Activated T-cell treated with anti-CD3 and anti-CD28 coated beads, Interleukin-2, amount 50 U/mL, for 24 hours (primary cell): ENCODE results near the gene GRID1.
"Not testable (repeated sequence)": the region's sequence is repeated elsewhere in the genome, so short reads cannot be mapped to it uniquely, and the experiment has no call there.

ENCODE experiments used
- DNase-seq: peaks from one replicate; pipeline ENCODE4 v3.0.0-alpha.2; 2020
- H3K27ac Mint-ChIP-seq: 2 replicates; pipeline ENCODE4 v1.8.0; 2020; ENCODE audit warnings: mild to moderate bottlenecking, mixed read lengths
- H3K27me3 Mint-ChIP-seq: 2 replicates; pipeline ENCODE4 v1.8.0; 2020; ENCODE audit warnings: mixed read lengths
- H3K36me3 Mint-ChIP-seq: 2 replicates; pipeline ENCODE4 v1.8.0; 2020; ENCODE audit warnings: low read depth, mixed read lengths
- H3K4me1 Mint-ChIP-seq: 2 replicates; pipeline ENCODE4 v1.8.0; 2020; ENCODE audit warnings: low read depth, mixed read lengths
- H3K4me3 Mint-ChIP-seq: 2 replicates; pipeline ENCODE4 v1.8.0; 2020; ENCODE audit warnings: mild to moderate bottlenecking, moderate library complexity, mixed read lengths
- H3K9me3 Mint-ChIP-seq: 2 replicates; pipeline ENCODE4 v1.8.0; 2020; ENCODE audit warnings: mixed read lengths

The GRID1 gene

DNA sequence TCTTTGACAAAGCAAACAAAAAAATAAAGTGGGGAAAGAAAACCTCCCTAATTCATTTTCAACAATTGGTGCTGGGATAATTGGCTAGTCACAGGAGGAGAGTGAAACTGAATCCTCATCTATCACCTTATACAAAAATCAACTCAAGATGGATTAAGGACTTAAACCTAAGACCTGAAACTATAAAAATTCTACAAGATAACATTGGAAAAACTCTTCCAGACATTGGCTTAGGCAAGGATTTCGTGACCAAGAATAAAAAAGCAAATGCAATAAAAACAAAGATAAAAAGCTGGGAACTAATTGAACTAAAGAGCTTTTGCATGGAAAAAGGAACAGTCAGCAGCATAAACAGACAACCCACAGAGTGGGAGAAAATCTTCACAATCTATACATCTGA is 271.5 kb downstream of the GRID1 start:
- H3K27ac Mint-ChIP-seq, H3K4me1 Mint-ChIP-seq, DNase-seq, H3K4me3 Mint-ChIP-seq, H3K36me3 Mint-ChIP-seq, H3K9me3 Mint-ChIP-seq: not testable (repeated sequence)
- peaks cover 10% of the 10 kb centered on the region for H3K27me3 Mint-ChIP-seq

DNA sequence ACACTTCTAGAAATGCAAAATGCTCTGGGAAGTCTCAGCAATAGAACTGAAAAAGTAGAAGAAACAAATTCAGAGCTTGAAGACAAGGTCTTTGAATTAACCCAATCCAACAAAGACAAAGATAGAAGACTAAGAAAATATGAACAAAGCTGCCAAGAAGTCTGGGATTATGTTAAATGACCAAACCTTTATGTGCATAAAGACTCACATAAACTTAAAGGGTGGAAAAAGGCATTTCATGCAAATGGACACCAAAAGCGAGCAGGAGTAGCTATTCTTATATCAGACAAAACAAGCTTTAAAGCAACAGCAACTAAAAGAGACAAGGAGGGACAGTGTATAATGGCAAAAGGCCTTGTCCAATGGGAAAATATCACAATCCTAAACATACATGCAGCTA is 274.3 kb downstream of the GRID1 start:
- not testable (repeated sequence) for H3K9me3 Mint-ChIP-seq, H3K4me3 Mint-ChIP-seq, H3K27ac Mint-ChIP-seq, H3K4me1 Mint-ChIP-seq, DNase-seq, H3K36me3 Mint-ChIP-seq
- H3K27me3 Mint-ChIP-seq: peaks cover 30% of the 10 kb centered on the region

DNA sequence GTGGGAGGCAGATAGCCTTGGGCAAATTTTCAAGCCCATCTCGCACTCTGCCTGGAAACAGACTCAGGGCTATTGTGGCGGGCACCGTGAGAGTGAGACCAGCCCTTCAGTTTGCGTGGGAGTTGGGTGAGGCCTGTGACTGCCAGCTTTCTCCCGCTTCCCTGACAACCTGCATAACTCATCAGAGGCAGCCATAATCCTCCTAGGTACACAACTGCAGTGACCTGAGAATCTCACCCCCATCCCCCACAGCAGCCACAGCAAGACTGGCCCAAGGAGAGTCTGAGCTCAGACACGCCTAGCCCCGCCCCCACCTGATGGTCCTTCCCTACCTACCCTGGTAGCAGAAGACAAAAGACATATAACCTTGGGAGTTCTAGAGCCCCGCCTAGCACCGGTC is 275.4 kb downstream of the GRID1 start:
- H3K36me3 Mint-ChIP-seq: no peaks in the 10 kb centered on the region
- H3K27ac Mint-ChIP-seq: no peak overlapping the region
- no peak overlapping the region for H3K4me3 Mint-ChIP-seq
- peaks cover 37% of the 10 kb centered on the region for H3K27me3 Mint-ChIP-seq
- DNase-seq: no peak
- no peaks in the 10 kb centered on the region for H3K4me1 Mint-ChIP-seq
- no peaks in the 10 kb centered on the region for H3K9me3 Mint-ChIP-seq

DNA sequence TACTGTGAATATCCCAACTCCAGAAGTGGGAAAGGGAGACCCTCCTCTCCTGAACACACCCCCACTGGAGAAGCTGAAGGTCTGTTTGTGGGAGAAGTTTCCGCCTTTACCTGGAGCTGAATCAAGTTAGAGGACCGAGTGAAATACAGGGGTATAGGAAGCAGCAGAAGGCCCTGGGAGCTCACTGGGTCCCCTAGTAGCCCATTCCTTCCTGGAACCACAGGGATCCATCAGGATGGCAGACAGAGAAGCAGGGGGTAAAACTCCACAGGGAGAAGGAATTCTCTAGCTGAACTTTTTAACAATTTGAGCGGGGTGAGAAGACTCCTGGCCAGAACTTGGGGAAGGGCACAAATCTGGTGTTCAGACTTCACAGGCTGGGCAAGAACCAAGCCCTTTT is 275.8 kb downstream of the GRID1 start:
- Mint-ChIP-seq H3K4me3 (no peak overlapping the region), H3K36me3 (no peaks in the 10 kb centered on the region), H3K27ac (no peak overlapping the region), H3K9me3 (no peaks in the 10 kb centered on the region), H3K27me3 (peaks cover 40% of the 10 kb centered on the region), H3K4me1 (no peaks in the 10 kb centered on the region)
- DNase-seq: no peak

DNA sequence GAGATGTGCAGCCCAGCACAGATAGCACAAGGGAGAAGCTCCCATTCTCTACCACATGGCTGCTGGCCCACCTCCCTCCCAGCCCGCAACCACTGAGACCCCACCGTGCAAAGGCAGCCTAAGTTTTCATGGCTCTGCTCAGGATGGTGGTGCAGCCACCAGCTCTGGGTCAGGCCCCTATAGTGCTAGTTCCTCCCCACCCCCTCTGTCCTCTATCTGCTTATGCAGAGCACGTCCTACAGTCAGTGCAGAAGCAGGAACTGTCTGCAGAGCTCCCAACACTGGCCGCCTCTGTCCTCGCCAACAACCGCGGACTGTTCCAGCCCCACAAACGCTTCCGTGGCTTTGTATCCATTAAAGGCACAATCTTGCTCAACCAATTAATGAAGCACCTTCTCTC is 278.9 kb downstream of the GRID1 start:
- H3K4me3 Mint-ChIP-seq: no peak overlapping the region
- peaks cover 50% of the 10 kb centered on the region for H3K27me3 Mint-ChIP-seq
- no peak for DNase-seq
- H3K27ac Mint-ChIP-seq: no peak overlapping the region
- no peaks in the 10 kb centered on the region for H3K9me3 Mint-ChIP-seq
- no peaks in the 10 kb centered on the region for H3K36me3 Mint-ChIP-seq
- H3K4me1 Mint-ChIP-seq: no peaks in the 10 kb centered on the region

DNA sequence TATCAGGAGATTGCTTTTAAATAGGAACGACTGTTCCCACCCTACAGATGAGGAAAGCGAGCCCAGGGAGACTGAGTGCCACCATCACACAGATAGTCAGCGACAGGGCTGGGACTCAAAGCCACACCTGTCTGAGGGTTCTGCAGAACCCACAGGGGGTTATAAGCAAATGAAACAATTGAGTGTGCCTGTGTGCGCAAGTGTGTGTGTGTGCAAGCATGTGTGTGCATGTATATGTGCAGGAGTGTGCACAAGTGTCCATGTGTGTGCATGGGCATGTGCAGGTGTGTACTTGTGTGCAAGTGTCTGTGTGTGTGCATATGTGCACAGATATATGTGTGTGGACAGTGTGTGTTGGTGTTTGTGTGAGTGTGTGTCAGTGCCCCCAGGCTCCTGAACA is 280.2 kb downstream of the GRID1 start:
- Mint-ChIP-seq H3K27me3 (peaks cover 49% of the 10 kb centered on the region), H3K27ac (no peak overlapping the region), H3K4me3 (no peak overlapping the region), H3K4me1 (no peaks in the 10 kb centered on the region), H3K9me3 (no peaks in the 10 kb centered on the region), H3K36me3 (no peaks in the 10 kb centered on the region)
- no peak for DNase-seq

DNA sequence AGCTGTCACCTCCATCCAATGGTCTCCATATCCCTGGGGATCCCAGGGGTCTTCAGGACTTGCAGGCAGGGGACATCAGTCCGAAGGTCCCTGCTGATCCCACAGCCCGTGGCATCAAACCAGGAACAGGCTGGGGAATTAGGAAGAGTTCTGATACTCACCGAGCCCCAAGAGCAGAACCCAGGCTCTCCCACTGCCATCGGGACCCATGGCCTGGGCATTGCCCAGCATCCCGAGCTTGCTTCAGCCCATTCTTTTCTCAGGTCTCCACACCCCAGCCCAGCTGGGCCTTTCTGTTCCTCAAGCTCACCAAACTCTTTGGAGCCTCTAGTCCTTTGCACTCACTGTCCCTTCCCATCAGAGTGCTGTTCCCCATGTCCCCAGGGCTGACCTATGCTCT is 280.9 kb downstream of the GRID1 start:
- Mint-ChIP-seq H3K4me3 (no peak overlapping the region), H3K27ac (no peak overlapping the region), H3K9me3 (no peaks in the 10 kb centered on the region), H3K36me3 (no peaks in the 10 kb centered on the region), H3K27me3 (peaks cover 44% of the 10 kb centered on the region), H3K4me1 (no peaks in the 10 kb centered on the region)
- no peak for DNase-seq

DNA sequence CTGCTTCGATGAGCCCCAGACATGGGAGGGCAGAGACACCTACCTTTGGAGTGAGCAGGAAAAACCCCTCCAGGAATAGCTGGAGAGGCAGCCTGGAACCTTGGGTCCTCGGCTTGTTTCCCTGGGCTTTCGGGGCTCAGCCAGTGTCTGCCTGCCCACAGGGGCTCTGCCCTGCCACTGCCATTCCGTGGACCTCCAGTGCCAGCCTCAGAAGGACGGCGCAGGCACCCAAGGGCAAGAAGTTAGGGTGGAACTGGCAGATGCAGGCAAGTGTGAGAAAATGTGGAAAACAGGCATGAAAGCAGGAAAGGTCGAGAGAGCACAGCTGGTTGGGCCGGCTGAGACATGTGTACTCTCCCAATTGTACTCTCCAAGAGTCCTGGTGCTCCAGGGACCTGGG is 281.5 kb downstream of the GRID1 start:
- Mint-ChIP-seq H3K36me3 (no peaks in the 10 kb centered on the region), H3K4me1 (no peaks in the 10 kb centered on the region), H3K4me3 (no peak overlapping the region), H3K27me3 (peaks cover 40% of the 10 kb centered on the region), H3K27ac (no peak overlapping the region), H3K9me3 (no peaks in the 10 kb centered on the region)
- no peak for DNase-seq

DNA sequence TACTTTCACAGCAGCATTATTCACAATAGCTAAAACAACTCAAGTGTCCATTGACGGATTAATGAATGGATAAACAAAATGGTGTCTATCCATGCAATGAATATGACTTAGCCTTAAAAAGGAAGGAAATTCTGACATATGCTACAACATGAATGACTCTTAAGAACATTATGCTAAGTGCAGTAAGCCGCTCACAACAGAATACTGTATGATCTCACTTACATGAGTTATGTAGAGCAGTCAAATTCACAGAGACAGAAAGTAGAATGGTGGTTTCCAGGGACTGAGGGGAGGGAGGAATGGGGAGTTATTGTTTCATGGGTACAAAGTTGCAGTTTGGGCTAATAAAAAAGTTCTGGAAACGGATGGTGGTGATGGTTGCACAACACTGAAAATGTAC is 282.0 kb downstream of the GRID1 start:
- H3K9me3 Mint-ChIP-seq: no peaks in the 10 kb centered on the region
- H3K27ac Mint-ChIP-seq: no peak overlapping the region
- H3K36me3 Mint-ChIP-seq: no peaks in the 10 kb centered on the region
- H3K27me3 Mint-ChIP-seq: peaks cover 42% of the 10 kb centered on the region
- H3K4me3 Mint-ChIP-seq: no peak overlapping the region
- no peak for DNase-seq
- H3K4me1 Mint-ChIP-seq: no peaks in the 10 kb centered on the region

DNA sequence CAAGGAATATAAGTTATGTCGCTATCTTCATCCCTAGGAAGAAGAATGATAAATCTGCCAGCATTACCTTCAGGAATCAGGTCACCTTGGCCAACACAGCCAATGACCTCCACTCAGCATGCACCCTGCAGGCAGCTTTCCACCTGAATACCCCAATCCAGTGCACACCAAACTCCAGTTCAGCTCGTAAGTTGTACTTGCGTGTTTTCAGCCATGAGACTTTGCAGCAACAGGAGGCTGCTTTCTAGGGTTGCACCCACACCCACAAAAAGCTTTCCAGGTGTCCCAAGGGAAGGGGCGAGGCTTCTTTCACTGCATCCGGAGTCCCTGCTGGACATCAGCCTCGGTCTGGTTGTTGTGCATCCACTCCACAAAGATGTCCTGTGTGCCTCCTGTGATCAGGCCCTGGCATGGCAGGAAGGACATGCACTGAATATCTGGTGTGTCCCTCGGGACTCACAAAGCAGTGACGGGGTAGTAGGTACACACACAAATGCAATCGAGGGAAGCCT is 282.9 kb downstream of the GRID1 start:
- DNase-seq: no peak
- Mint-ChIP-seq H3K27me3 (peaks cover 36% of the 10 kb centered on the region), H3K4me1 (no peaks in the 10 kb centered on the region), H3K9me3 (no peaks in the 10 kb centered on the region), H3K36me3 (no peaks in the 10 kb centered on the region), H3K27ac (no peak overlapping the region), H3K4me3 (no peak overlapping the region)

DNA sequence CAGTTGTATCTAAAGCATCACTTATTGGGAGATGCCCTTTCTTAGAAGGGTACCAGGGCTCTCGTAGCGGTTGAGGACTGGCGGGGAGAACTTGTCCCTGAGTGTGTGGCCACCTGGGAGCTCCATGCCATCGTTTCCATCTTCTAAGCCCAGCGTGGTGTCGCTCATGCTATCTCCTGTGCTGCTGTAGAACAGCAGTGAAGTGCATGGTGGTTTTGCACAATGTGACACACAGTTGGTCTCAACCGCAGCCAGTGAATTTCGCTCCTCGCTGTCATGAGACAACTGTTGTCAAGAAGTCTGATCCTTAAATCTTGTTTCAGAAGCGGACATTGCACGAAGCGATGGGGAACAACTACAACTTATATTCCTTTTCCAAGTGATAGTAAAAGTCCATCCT is 283.4 kb downstream of the GRID1 start:
- no peaks in the 10 kb centered on the region for H3K9me3 Mint-ChIP-seq
- H3K4me1 Mint-ChIP-seq: no peaks in the 10 kb centered on the region
- no peak overlapping the region for H3K27ac Mint-ChIP-seq
- H3K4me3 Mint-ChIP-seq: no peak overlapping the region
- no peaks in the 10 kb centered on the region for H3K36me3 Mint-ChIP-seq
- H3K27me3 Mint-ChIP-seq: peaks cover 34% of the 10 kb centered on the region
- DNase-seq: no peak

DNA sequence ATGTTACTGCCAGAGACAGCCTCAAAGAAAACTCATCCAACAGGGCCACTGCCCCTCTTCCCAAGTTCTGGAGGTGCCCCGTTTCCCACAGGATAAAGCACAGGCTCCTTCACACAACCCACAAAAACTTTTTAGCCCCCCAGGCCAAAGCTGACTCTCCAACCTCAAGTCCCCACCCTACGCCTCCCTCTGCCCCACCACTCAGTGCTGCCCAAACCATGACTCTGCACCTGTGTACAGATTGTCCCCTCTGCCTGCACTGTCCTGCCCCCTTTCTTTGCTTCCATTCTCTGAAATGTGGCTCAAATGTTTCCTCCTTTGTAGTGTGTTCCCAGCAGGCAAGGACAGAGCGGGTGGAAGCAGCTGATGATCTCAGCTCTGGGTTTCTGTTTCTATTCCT is 284.0 kb downstream of the GRID1 start:
- no peaks in the 10 kb centered on the region for H3K9me3 Mint-ChIP-seq

DNA sequence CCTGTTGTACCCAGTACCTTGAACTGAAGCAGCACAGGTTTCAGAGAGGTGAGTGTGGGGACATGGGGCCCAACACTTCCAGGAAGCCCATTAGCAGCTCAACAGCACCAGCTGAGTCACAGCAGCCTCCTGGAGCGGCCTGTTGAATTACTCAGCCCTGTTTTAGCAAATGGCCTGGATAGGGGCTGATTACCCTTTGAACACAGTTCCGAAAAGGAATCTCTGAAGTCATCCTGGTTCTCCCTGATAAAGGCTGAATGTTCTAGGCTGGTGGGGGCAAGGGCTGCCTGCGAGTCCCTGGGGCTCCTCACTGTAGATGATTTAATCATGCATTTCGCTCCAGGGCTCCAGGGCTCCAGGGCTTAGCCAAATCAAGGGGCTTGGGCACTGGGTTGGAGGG is 287.5 kb downstream of the GRID1 start:
- Mint-ChIP-seq H3K27ac (no peak overlapping the region), H3K36me3 (no peaks in the 10 kb centered on the region), H3K9me3 (no peaks in the 10 kb centered on the region), H3K4me1 (no peaks in the 10 kb centered on the region), H3K27me3 (peaks cover 17% of the 10 kb centered on the region), H3K4me3 (no peak overlapping the region)
- no peak for DNase-seq

More for the DNA sequence above, 284.0 kb downstream of the GRID1 start:
- peaks cover 31% of the 10 kb centered on the region for H3K27me3 Mint-ChIP-seq
- H3K4me1 Mint-ChIP-seq: no peaks in the 10 kb centered on the region
- no peak overlapping the region for H3K4me3 Mint-ChIP-seq
- H3K27ac Mint-ChIP-seq: no peak overlapping the region
- H3K36me3 Mint-ChIP-seq: no peaks in the 10 kb centered on the region
- DNase-seq: no peak

DNA sequence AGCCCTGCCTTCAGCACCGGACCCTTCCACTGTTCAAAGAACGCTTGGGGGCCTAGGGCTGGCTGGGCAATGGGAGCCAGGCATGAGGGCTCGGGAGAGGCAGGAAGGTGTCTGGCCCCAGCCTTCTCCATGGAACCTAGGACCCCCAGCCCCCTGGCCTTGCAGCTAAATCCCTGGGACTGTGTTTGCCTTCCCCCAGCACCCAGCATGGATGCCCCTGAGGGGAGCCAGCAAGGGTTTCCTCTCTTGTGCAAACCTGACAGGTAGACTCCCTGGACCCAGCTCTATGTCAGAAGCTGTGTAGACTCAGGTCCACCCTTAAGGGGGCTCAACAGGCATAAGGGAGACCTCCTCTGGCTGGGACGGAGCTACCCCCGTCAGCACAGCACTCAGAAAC is 288.0 kb downstream of the GRID1 start:
- Mint-ChIP-seq H3K4me1 (no peaks in the 10 kb centered on the region), H3K9me3 (no peaks in the 10 kb centered on the region), H3K4me3 (no peak overlapping the region), H3K27ac (no peak overlapping the region), H3K36me3 (no peaks in the 10 kb centered on the region), H3K27me3 (peaks cover 17% of the 10 kb centered on the region)
- DNase-seq: no peak

DNA sequence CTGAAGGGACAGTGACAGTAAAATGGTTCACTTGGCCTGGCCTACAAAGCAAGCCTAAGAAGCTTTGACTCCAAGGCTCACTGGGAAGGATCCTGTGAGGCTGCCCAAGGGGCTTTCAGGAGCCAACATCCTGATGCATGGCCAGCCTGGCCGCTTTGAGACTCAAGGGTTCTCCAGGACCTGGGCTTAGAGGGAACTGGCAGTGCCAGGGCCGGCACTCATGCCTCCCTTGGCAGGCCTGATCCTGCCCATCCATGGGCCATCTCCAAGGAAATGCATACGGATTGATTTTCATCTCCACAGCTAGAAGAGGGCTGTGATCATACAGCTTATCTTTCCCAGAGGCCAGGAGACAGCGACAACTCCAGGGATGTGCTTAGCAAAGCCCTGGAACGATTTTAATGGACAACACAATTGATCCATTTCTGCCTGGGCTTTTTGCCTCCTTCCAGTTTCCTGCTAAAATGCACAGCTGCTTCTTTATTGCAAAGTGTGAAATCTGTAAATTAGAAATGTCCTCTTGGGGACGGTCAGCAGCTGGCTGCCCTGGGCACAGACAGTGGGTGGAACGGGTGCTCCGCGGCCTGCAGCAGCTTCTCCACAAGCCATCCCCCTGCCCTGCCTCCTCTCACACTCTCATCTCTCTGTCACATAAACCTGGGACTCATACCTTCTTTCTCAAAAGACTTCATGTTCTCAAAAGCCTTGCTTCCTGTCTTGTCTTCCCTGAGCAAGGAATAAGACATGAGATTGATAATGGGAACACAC is 288.5 kb downstream of the GRID1 start:
- Mint-ChIP-seq H3K9me3 (no peaks in the 10 kb centered on the region), H3K36me3 (no peaks in the 10 kb centered on the region), H3K4me1 (no peaks in the 10 kb centered on the region), H3K27ac (no peak overlapping the region), H3K27me3 (peaks cover 15% of the 10 kb centered on the region), H3K4me3 (no peak overlapping the region)
- DNase-seq: no peak

DNA sequence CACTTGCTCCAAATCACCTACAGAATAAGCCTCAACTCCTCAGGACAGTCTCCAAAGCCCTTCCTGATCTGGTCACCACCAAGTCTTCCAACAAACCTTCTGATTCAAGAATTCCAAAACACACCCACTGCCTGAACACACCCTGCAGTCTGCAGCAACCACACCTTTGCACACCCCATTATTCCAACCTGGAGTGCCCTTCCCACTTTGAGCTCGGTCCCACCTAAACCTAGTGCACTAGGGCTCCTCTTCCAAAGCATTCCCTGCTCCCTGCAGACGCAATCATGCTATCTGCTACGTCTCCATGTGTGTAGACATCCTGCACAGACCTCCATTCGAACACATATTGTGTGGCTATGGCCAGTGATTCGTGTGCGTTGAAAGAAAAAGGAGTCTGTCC is 289.3 kb downstream of the GRID1 start:
- no peak overlapping the region for H3K4me3 Mint-ChIP-seq
- no peak overlapping the region for H3K27ac Mint-ChIP-seq
- no peaks in the 10 kb centered on the region for H3K36me3 Mint-ChIP-seq
- H3K4me1 Mint-ChIP-seq: no peaks in the 10 kb centered on the region
- no peak for DNase-seq
- H3K27me3 Mint-ChIP-seq: peaks cover 15% of the 10 kb centered on the region
- H3K9me3 Mint-ChIP-seq: no peaks in the 10 kb centered on the region
